Mesodermal cell (in vitro differentiated cells): ENCODE data around the gene GRID2. TPM values are rescaled to one million over a fixed set of nuclear protein-coding genes. Genes with fewer than 3 reads are reported as not detected.
A peak's percentile ranks its signal among the peaks of the same experiment; 100 is the strongest.

Experiments used
- H3K27ac ChIP-seq: 2 replicates; pipeline ENCODE4 v1.7.0; 2013; ENCODE audit warnings: mild to moderate bottlenecking, low read depth, low read length, moderate library complexity; ENCODE audit not compliant: severe bottlenecking
- H3K36me3 ChIP-seq: 2 replicates; pipeline ENCODE4 v1.7.1; 2013; ENCODE audit warnings: mild to moderate bottlenecking, low read length, moderate library complexity; ENCODE audit not compliant: control insufficient read depth, insufficient read depth
- H3K4me1 ChIP-seq: one replicate; pipeline ENCODE4 v1.7.1; 2013; ENCODE audit warnings: mild to moderate bottlenecking, low read length; ENCODE audit not compliant: insufficient read depth, control insufficient read depth, poor library complexity, severe bottlenecking
- H3K4me3 ChIP-seq: 2 replicates; pipeline ENCODE4 v1.7.0; 2013; ENCODE audit warnings: low read length, control low read depth, mild to moderate bottlenecking; ENCODE audit not compliant: insufficient read depth, poor library complexity, severe bottlenecking; ENCODE audit errors: extremely low read depth
- H3K9me3 ChIP-seq: 2 replicates; pipeline ENCODE4 v1.7.1; 2013; ENCODE audit warnings: mild to moderate bottlenecking, low read length, moderate library complexity; ENCODE audit not compliant: control insufficient read depth
- WGBS, 2 experiments: methylation state at CpG; one replicate each; pipeline ENCODE4 v1.1.5; 2013; ENCODE audit warnings: missing lambda C conversion rate in 2 of 2; ENCODE audit not compliant: insufficient coverage in 2 of 2; 5-methylcytosine and 5-hydroxymethylcytosine counted together
- polyA plus RNA-seq, 2 experiments: library from polyadenylated mRNA; stranded (reverse); fragments of 50-300 nt; gene quantifications; one replicate each; pipeline ENCODE4 v1.2.3, GENCODE V29; 2013

GRID2 gene
- polyA plus RNA-seq (2013, experiment 1 of 2) = 0.41 TPM
- 0.71 TPM for polyA plus RNA-seq (2013, experiment 2 of 2)

DNA sequence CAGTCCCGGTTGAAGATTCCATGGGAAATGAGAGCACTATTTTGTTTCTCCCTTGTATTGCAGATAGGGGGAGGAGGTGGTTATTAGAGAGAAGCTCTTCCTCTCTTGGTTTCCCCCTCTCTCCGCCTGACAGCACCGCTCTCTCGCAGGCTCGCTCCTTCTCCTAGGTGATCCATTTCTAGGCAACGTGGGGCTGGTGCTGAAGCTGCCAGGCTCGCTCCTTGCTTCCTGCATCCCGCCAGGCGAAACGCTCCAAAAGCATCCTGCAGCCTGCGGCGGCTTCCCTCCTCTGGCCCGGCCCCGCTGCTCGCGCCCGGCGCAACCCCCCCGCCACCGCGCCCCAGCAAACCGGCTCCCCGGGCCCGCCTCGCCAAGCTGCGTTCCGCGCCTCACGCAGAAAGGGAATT is at the start of gene GRID2:
Gene GRID2, plus strand, starts transcription at position 346 of the 407 bp plus-strand sequence.
- Histone ChIP-seq H3K4me1 (no peaks in the 10 kb centered on the region), H3K27ac (no peak within 1 kb of the TSS), H3K4me3 (peak within 1 kb of the TSS; percentile 46), H3K36me3 (no peaks in the 10 kb centered on the region), H3K9me3 (no peaks in the 10 kb centered on the region)
- WGBS, 2 experiments = 0% methylated on average over 14 to 17 of the region's 29 CpGs

DNA sequence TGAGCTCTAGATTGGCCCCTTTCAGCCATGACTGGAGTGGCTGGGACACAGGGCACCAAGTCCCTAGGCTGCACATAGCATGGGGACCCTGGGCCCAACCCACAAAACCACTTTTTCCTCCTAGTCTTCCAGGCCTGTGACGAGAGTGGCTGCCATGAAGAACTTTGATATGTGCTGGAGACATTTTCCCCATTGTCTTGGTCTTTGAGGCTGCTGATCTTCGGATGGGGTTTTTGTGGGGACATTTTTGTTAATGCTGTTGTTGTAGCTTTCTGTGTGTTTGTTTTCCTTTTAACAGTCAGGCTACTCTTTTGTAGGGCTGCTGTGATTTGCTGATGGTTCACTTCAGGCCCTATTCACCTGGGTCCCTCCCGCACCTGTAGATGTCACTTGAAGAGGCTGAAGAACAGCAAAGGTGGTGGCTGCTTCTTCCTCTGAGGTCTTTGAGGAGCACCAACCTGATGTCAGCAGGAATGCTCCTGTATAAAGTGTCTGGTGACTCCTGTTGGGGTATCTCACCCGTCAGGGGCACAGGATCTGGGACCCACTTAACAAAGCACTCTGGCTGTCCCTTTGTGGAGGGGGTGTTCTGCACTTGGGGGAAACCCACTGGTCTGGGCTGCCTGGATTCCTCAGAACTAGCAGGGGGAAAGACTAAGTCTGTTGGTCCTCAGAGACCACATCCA is 49.6 kb upstream of the GRID2 start:
- WGBS, 2 experiments = 77 to 90% methylated on average over 3 of the region's 4 CpGs

DNA sequence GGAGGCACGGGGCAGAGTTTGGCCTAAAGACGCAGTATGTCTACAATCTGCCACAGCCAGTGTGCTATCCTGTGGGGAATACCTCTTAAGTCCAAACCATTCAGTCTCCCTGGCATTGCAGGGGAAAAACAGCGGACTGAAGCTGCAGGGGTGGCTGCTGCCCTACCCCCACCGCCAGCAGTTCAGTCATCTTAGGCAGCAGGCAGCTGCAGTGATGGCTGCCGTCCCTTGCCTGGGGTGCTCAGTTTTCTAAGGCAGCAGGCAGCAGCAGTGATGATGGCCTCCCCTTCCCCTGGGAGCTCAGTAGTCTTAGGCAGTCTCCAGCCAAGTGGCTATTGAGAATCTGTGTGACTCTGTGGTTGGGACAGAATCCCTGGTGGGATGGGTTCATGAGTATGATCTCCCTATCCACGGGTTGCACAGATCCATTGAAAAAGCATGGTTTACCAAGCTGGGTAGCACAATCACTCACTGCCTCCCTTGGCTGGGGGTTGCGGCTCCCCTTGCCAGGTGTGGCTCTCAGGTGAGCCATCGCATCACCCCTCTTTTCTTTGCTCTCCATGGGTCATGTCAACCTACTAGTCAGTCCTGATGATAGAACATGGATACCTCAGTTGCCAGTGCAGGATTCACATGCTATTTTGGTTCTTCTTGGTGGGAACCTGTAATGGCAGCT is 48.9 kb upstream of the GRID2 start:
- Histone ChIP-seq H3K4me1 (no peaks in the 10 kb centered on the region), H3K9me3 (peaks cover 6% of the 10 kb centered on the region), H3K36me3 (no peaks in the 10 kb centered on the region), H3K27ac (no peak overlapping the region), H3K4me3 (no peak overlapping the region)
- WGBS, 2 experiments = 83% methylated on average over 7 to 8 of the region's 8 CpGs

More for the DNA sequence above, 49.6 kb upstream of the GRID2 start:
- Histone ChIP-seq H3K27ac (no peak overlapping the region), H3K9me3 (peaks cover 6% of the 10 kb centered on the region), H3K4me1 (no peaks in the 10 kb centered on the region), H3K36me3 (no peaks in the 10 kb centered on the region), H3K4me3 (no peak overlapping the region)

DNA sequence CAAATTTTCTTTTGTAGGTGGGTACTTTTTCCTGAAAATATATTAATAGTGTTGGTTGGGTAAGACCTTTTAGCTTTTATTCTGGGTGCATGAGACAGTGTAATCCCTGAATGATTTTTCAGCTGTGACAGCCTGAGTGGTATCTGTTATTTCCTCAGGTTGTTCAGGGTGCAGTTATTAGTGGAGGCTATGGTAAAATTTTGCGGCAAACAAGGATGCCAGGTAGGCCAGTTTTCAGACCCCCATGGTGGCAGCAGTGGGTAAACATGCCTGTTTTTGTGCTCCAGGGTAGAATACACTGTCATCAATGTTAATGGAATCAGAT is 47.9 kb upstream of the GRID2 start:
- no peaks in the 10 kb centered on the region for H3K36me3 ChIP-seq
- no peaks in the 10 kb centered on the region for H3K4me1 ChIP-seq
- 91% methylated on average over 1 of the region's 1 CpG; no CpG with 5 or more reads in 1 of the 2 experiments for WGBS, 2 experiments
- peaks cover 6% of the 10 kb centered on the region for H3K9me3 ChIP-seq
- no peak overlapping the region for H3K27ac ChIP-seq
- H3K4me3 ChIP-seq = no peak overlapping the region

DNA sequence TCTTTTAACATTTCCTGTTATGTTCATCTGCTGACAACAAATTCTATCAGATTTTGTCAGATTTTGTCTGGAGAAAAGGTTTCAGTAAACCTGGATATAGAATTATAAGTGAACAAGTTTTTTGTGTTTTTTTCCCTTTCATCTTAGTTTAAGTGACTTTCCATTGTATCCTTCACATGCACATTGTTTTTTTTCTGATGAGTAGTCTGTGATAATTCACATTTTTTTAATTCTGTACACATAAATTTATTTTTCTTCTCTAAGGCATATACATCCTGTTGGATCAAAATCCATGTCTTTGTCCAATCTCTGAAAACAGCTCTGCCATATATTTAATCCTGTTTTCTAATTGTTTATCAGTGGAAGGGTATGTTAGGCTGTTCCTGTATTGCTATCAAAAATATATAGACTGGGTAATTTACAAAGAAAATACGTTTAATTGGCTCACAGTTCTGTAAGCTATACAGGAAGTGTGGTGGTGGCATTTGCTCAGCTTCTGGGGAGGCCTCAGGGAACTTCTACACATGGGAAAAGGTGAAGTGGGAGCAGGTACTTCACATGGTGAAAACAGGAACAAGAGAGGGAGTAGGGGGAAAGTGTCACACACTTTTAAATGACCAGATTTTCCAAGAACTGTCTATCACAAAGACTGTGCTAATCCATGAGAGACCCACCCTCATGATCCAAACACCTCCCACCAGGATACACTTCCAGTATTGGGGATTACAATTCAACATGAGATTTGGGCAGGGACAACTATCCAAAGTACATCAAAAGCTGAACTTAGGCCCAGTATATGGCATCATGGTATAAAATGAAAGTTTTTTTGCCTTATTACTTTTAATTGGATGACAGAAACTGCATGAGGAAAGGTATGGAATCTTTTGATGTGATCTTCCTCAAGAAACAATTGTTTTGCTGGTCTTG is 45.6 kb upstream of the GRID2 start:
- Histone ChIP-seq H3K27ac (no peak overlapping the region), H3K4me1 (no peaks in the 10 kb centered on the region)
- WGBS, 2 experiments = 83% methylated on average over 1 of the region's 1 CpG; no CpG with 5 or more reads in 1 of the 2 experiments

DNA sequence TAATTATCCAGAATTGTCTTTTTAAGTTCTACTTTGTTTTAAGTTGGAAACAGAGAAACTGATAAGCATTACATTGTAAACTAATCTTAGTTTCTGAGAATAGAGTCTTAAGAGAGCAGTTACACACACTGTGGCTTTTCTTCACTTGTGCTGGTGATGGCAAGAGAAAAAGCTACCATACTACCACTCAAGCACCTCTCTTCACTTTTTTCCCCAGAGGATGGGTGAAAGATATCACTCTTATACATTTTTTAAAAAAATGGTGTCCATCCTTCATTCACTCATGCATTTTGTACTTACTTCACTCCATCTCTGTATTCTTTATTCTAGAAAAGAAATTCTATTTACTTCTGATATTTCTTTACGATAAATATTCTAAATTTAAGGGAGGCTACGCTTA is 42.5 kb upstream of the GRID2 start:
- Histone ChIP-seq H3K4me3 (no peak overlapping the region), H3K9me3 (no peaks in the 10 kb centered on the region), H3K27ac (no peak overlapping the region), H3K4me1 (no peaks in the 10 kb centered on the region), H3K36me3 (no peaks in the 10 kb centered on the region)
- no CpG with 5 or more reads among the region's 2 CpGs for WGBS, 2 experiments

More for the DNA sequence above, 45.6 kb upstream of the GRID2 start:
- H3K4me3 ChIP-seq = no peak overlapping the region
- H3K9me3 ChIP-seq = peaks cover 6% of the 10 kb centered on the region
- H3K36me3 ChIP-seq = no peaks in the 10 kb centered on the region

DNA sequence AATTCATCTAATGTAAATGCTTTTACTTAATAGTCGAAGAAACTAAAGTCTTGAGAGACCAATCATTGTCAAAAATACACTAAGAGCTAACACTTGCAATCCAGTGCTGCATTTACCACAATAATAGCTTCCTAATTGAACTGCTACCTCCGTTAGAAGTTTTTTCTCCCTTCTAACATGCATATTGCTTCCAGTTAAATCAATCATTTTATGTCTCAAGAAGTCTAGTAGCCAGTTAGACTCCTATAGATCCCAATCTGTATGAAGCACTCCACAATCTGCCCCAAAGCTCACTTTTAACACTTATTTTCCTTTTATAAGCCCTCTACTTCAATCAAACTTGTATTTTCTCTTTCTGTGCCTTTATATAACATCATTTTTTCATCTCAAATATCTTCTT is 41.4 kb upstream of the GRID2 start:
- Histone ChIP-seq H3K4me1 (no peaks in the 10 kb centered on the region), H3K4me3 (no peak overlapping the region), H3K27ac (no peak overlapping the region), H3K9me3 (no peaks in the 10 kb centered on the region), H3K36me3 (no peaks in the 10 kb centered on the region)
- WGBS, 2 experiments = 100% methylated on average over 1 to 2 of the region's 2 CpGs

- H3K4me3 ChIP-seq = no peak overlapping the region
- 100% methylated on average over 1 of the region's 2 CpGs; no CpG with 5 or more reads in 1 of the 2 experiments for WGBS, 2 experiments
- H3K36me3 ChIP-seq = no peaks in the 10 kb centered on the region
- H3K4me1 ChIP-seq = no peaks in the 10 kb centered on the region
- no peaks in the 10 kb centered on the region for H3K9me3 ChIP-seq
- no peak overlapping the region for H3K27ac ChIP-seq
Measured at GRCh38 chr4:92263010-92263409, 40.8 kb upstream of the GRID2 start.

GRCh38 chr4:92263575-92263974 is 40.2 kb upstream of the GRID2 start:
- no peak overlapping the region for H3K27ac ChIP-seq
- H3K9me3 ChIP-seq = no peaks in the 10 kb centered on the region
- no CpG with 5 or more reads among the region's 1 CpG for WGBS, 2 experiments
- no peak overlapping the region for H3K4me3 ChIP-seq
- H3K4me1 ChIP-seq = no peaks in the 10 kb centered on the region
- H3K36me3 ChIP-seq = no peaks in the 10 kb centered on the region

GRCh38 chr4:92264163-92264562 is 39.6 kb upstream of the GRID2 start:
- Histone ChIP-seq H3K4me3 (no peak overlapping the region), H3K27ac (no peak overlapping the region), H3K9me3 (no peaks in the 10 kb centered on the region), H3K4me1 (no peaks in the 10 kb centered on the region), H3K36me3 (no peaks in the 10 kb centered on the region)
- 80 to 83% methylated on average over 1 to 2 of the region's 3 CpGs for WGBS, 2 experiments
